Omental fat pad (tissue), 4 donors: ENCODE data around the gene COL4A5. TPM values are rescaled to one million over a fixed set of nuclear protein-coding genes. Genes with fewer than 3 reads are reported as not detected.
A peak's percentile ranks its signal among the peaks of the same experiment; 100 is the strongest.

ENCODE experiments used
- ATAC-seq: fragments of 150-250 bp; one replicate; pipeline ENCODE4 v1.9.1; 2016; ENCODE audit warnings: mild to moderate bottlenecking, moderate library complexity; ENCODE audit not compliant: low FRiP score
- DNase-seq: peaks from one replicate; pipeline ENCODE4 v3.0.0-alpha.2; 2019; ENCODE audit warnings: low spot score
- CTCF ChIP-seq, 3 donors: fragments of 450-650 bp; IDR thresholded peaks; one replicate each; pipeline ENCODE4 v1.5.1; 2016 to 2017; ENCODE audit warnings: antibody characterized with exemption in 3 of 3, mild to moderate bottlenecking in 3 of 3, moderate library complexity in 2 of 3
- total RNA-seq, 4 donors: library from RNA; depleted of rRNA; stranded (reverse); fragments of >200 nt; gene quantifications; one replicate each; pipeline ENCODE4 v1.1.0, GENCODE V29; 2016

COL4A5 gene
- total RNA-seq, 4 donors from 2014 or later = 7.0 to 29.7 (median 10.7) TPM

- no peak for TF ChIP-seq CTCF (IDR thresholded peaks at IDR 0.05)
- DNase-seq (no peak), ATAC-seq (no peak)
Observed at GRCh38 chrX:108494406-108495090, 54.9 kb downstream of the COL4A5 start.

- no peak for DNase-seq
- TF ChIP-seq CTCF (IDR thresholded peaks at IDR 0.05) = no peak
- ATAC-seq = no peak
Observed at GRCh38 chrX:108511721-108512120, 72.1 kb downstream of the COL4A5 start.

- no peak for TF ChIP-seq CTCF (IDR thresholded peaks at IDR 0.05)
- DNase-seq (no peak), ATAC-seq (no peak)
Observed at GRCh38 chrX:108516184-108516583, 76.5 kb downstream of the COL4A5 start.

- TF ChIP-seq CTCF (IDR thresholded peaks at IDR 0.05) = no peak
- ATAC-seq = no peak
Observed at GRCh38 chrX:108527724-108528123, 88.1 kb downstream of the COL4A5 start.

GRCh38 chrX:108537005-108537404 lies 97.4 kb downstream of the COL4A5 start:
- TF ChIP-seq CTCF (IDR thresholded peaks at IDR 0.05) = peak in 1 of 3 donors; percentile 14
- ATAC-seq = no peak
- DNase-seq = no peak

More at GRCh38 chrX:108527724-108528123, 88.1 kb downstream of the COL4A5 start:
- no peak for DNase-seq

- no peak for ATAC-seq
- TF ChIP-seq CTCF (IDR thresholded peaks at IDR 0.05) = no peak
- DNase-seq = no peak
Observed at GRCh38 chrX:108541286-108541685, 101.6 kb downstream of the COL4A5 start.

GRCh38 chrX:108557580-108557979 lies 117.9 kb downstream of the COL4A5 start:
- TF ChIP-seq CTCF (IDR thresholded peaks at IDR 0.05) = no peak
- DNase-seq = no peak
- ATAC-seq = no peak
